GM19372 (cell line): ENCODE data around the gene PPM1N.

ENCODE experiments used
- ATAC-seq: cut with Tn5 transposase; IDR thresholded peaks from one replicate; pipeline ENCODE4 v1.9.1; 2021; ENCODE audit warnings: mild to moderate bottlenecking, low read depth, moderate library complexity; ENCODE audit not compliant: unreplicated experiment

Gene PPM1N

GRCh38 chr19:45485305-45486077, 12.8 kb upstream of the PPM1N start:
- ATAC-seq = peak; percentile 88

GRCh38 chr19:45488708-45489107, 9.5 kb upstream of the PPM1N start:
- ATAC-seq = no peak

- no peak for ATAC-seq
These were observed 8.9 kb upstream of the PPM1N start for GRCh38 chr19:45489216-45489855.

GRCh38 chr19:45492137-45492626, 6.1 kb upstream of the PPM1N start:
- ATAC-seq = no peak

- no peak for ATAC-seq
These were observed 5.4 kb upstream of the PPM1N start for GRCh38 chr19:45492627-45493470.

GRCh38 chr19:45494261-45494916, 3.9 kb upstream of the PPM1N start:
- ATAC-seq = no peak

GRCh38 chr19:45495178-45495577, 3.1 kb upstream of the PPM1N start:
- ATAC-seq = no peak

GRCh38 chr19:45496349-45496953, 1.8 kb upstream of the PPM1N start:
- no peak for ATAC-seq

GRCh38 chr19:45497791-45498190, 452 bp upstream of the PPM1N start:
- no peak for ATAC-seq

- ATAC-seq = no peak
These were observed 1.2 kb downstream of the PPM1N start for GRCh38 chr19:45499196-45500180.

- no peak for ATAC-seq
These were observed 2.9 kb downstream of the PPM1N start for GRCh38 chr19:45500918-45501729.

- no peak for ATAC-seq
These were observed 3.4 kb downstream of the PPM1N start for GRCh38 chr19:45501730-45502014.

- ATAC-seq = no peak
These were observed 3.9 kb downstream of the PPM1N start for GRCh38 chr19:45502111-45502510.

- ATAC-seq = no peak
These were observed 5.7 kb downstream of the PPM1N start for GRCh38 chr19:45503909-45504308.

- ATAC-seq = no peak
These were observed 7.1 kb downstream of the PPM1N start for GRCh38 chr19:45505151-45505995.

GRCh38 chr19:45505996-45506245, 7.7 kb downstream of the PPM1N start:
- ATAC-seq = no peak

GRCh38 chr19:45506246-45506988, 8.2 kb downstream of the PPM1N start:
- peak; percentile 45 for ATAC-seq
